Prostate gland (tissue), 2 donors: ENCODE measurements around the gene KCNJ4.

Experiments
- POLR2A ChIP-seq: fragments of 450-650 bp; IDR thresholded peaks from one replicate; pipeline ENCODE4 v1.6.1; 2016; ENCODE audit warnings: antibody characterized with exemption, mild to moderate bottlenecking
- POLR2AphosphoS5 ChIP-seq: sonication (generic); formaldehyde crosslinking; IDR thresholded peaks from one replicate; pipeline ENCODE4 v1.6.1; 2017; ENCODE audit warnings: antibody characterized with exemption
- TF ChIP-seq, protein P1 (sequence below), 4 experiments: fragments of 200-600 bp in 2 of 4; fragments of 450-650 bp in 2 of 4; sonication (generic) in 2 of 4; IDR thresholded peaks; 1 replicate in 3 of 4; 2 replicates in 1 of 4; pipeline ENCODE4 v1.5.1; 2016 to 2019; ENCODE audit warnings: antibody characterized with exemption in 4 of 4, mild to moderate bottlenecking in 2 of 4, moderate library complexity in 2 of 4

DNA sequence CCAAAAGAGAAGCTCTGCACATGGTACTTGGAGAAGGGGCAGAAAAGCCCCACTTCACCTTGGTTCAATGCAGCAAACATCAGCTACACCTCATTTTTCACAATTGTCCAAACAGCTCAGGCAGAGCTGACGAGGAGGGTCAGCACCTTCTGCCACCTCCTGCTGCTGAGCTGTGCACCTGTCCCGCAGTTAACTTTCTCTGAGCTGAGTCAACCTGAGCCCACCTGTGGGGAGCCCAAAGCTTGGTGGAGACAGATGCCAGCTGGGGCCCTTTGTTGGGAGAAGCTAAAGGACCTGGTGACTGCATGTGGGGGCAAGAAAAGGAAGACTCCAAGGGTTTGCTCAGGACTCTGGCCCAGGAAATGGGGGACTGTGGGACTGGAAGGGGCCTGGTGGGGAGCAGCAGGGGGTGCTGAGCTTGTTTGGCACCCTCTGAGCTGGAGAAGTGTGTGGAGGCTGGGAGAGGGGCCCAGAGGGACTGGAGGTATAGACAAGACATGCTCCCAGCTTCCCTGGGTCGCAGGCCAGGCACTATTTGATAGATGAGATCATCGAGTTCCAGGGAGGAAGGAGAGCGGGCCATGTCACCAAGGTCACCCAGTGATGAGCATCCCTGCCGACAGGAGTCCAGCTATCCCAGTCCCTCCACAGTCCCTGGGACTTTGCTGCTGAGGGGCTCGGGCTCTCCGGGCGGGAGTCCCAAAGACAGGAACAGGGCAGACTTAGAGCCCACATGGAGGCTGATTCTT lies 53.5 kb downstream of the KCNJ4 start:
- TF ChIP-seq, protein P1, sequence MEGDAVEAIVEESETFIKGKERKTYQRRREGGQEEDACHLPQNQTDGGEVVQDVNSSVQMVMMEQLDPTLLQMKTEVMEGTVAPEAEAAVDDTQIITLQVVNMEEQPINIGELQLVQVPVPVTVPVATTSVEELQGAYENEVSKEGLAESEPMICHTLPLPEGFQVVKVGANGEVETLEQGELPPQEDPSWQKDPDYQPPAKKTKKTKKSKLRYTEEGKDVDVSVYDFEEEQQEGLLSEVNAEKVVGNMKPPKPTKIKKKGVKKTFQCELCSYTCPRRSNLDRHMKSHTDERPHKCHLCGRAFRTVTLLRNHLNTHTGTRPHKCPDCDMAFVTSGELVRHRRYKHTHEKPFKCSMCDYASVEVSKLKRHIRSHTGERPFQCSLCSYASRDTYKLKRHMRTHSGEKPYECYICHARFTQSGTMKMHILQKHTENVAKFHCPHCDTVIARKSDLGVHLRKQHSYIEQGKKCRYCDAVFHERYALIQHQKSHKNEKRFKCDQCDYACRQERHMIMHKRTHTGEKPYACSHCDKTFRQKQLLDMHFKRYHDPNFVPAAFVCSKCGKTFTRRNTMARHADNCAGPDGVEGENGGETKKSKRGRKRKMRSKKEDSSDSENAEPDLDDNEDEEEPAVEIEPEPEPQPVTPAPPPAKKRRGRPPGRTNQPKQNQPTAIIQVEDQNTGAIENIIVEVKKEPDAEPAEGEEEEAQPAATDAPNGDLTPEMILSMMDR (IDR thresholded peaks at IDR 0.05): no peak
- TF ChIP-seq POLR2A (no peak), POLR2AphosphoS5 (no peak)
